ENCODE data around the gene SPINT2. TPM values are rescaled to one million over a fixed set of nuclear protein-coding genes. Genes with fewer than 3 reads are reported as not detected.

SPINT2 gene
- total and polyA plus RNA-seq, 2 of the 13 experiments (the other 11 are each of a cell fraction or from before 2014, with no cell fraction given): 0.31 to 0.77 TPM

- TF ChIP-seq ARID5B (CRISPR knock-in tag; IDR thresholded peaks at IDR 0.05) (peak; percentile 66; the same call in 1 of the 2 replicates), NR2F2 (IDR thresholded peaks at IDR 0.05; ENCODE audit: borderline replicate concordance, low read depth) (peak; percentile 97), ZMYM3 (CRISPR knock-in tag; IDR thresholded peaks at IDR 0.05) (peak; percentile 54; the same call in 1 of the 2 replicates), YY1 (IDR thresholded peaks at IDR 0.05; ENCODE audit: insufficient read depth, insufficient replicate concordance, low read depth, low read length) (no peak), EP300 (IDR thresholded peaks at IDR 0.05; ENCODE audit: low read depth in 2 of 2, low read length in 2 of 2) (peak in 1 of 2 experiments; percentile 79; a peak in 2 of 4 replicates), EP300 (CRISPR knock-in tag; IDR thresholded peaks at IDR 0.05; ENCODE audit: borderline replicate concordance) (peak; percentile 39; the same call in 1 of the 2 replicates), RXRA (CRISPR knock-in tag; IDR thresholded peaks at IDR 0.05) (peak; percentile 95), KDM3A (CRISPR knock-in tag; IDR thresholded peaks at IDR 0.05; ENCODE audit: low read depth) (no peak), ZNF512B (CRISPR knock-in tag; IDR thresholded peaks at IDR 0.05; ENCODE audit: borderline replicate concordance) (peak; percentile 59; the same call in 1 of the 2 replicates), TBX2 (CRISPR knock-in tag; IDR thresholded peaks at IDR 0.05; ENCODE audit: borderline replicate concordance) (peak; percentile 57; the same call in 1 of the 2 replicates), ZNF770 (CRISPR knock-in tag; IDR thresholded peaks at IDR 0.05) (0 out of 2 replicates have a peak, but pooled peaks have one; percentile 29), HNF1B (CRISPR knock-in tag; IDR thresholded peaks at IDR 0.05) (peak; percentile 27; the same call in 1 of the 2 replicates), MTA1 (CRISPR knock-in tag; IDR thresholded peaks at IDR 0.05; ENCODE audit: borderline replicate concordance) (peak; percentile 49; the same call in 1 of the 2 replicates), CEBPG (CRISPR knock-in tag; IDR thresholded peaks at IDR 0.05) (peak; percentile 43; the same call in 1 of the 2 replicates)
These were observed 13.4 kb upstream of the SPINT2 start (continued) for GRCh38 chr19:38250821-38251563.
